H9 (cell line): Measurements from ENCODE around the gene ALMS1. TPM values are rescaled to one million over a fixed set of nuclear protein-coding genes. Genes with fewer than 3 reads are reported as not detected.

ENCODE experiments used
- DNase-seq: peaks from one replicate; pipeline ENCODE4 v3.0.0-alpha.2; 2017
- H2AFZ ChIP-seq: one replicate; pipeline ENCODE4 v1.6.1; 2013; ENCODE audit warnings: mild to moderate bottlenecking, low read length, control low read depth, moderate library complexity
- H2AK5ac ChIP-seq: 2 replicates; pipeline ENCODE4 v1.6.1; 2013; ENCODE audit warnings: low read length, control low read depth, mixed read lengths; ENCODE audit not compliant: insufficient read length
- H2BK120ac ChIP-seq: one replicate; pipeline ENCODE4 v1.6.1; 2013; ENCODE audit warnings: low read depth, mild to moderate bottlenecking, low read length, control low read depth, inconsistent platforms; ENCODE audit not compliant: poor library complexity, severe bottlenecking
- H2BK12ac ChIP-seq: 2 replicates; pipeline ENCODE4 v1.6.1; 2013; ENCODE audit warnings: low read length, control low read depth, mixed read lengths, low read depth; ENCODE audit not compliant: insufficient read length
- H2BK15ac ChIP-seq: 2 replicates; pipeline ENCODE4 v1.6.1; 2013; ENCODE audit warnings: low read depth, low read length, control low read depth
- H2BK20ac ChIP-seq: one replicate; pipeline ENCODE4 v1.6.1; 2013; ENCODE audit warnings: low read depth, mild to moderate bottlenecking, low read length, control low read depth, inconsistent platforms; ENCODE audit not compliant: poor library complexity, severe bottlenecking
- H2BK5ac ChIP-seq: 2 replicates; pipeline ENCODE4 v1.6.1; 2013; ENCODE audit warnings: low read length, control low read depth, mixed read lengths; ENCODE audit not compliant: insufficient read length
- H3K14ac ChIP-seq: 2 replicates; pipeline ENCODE4 v1.6.1; 2013; ENCODE audit warnings: low read length, control low read depth; ENCODE audit not compliant: insufficient read depth
- H3K18ac ChIP-seq: 2 replicates; pipeline ENCODE4 v1.6.1; 2013; ENCODE audit warnings: low read depth, mild to moderate bottlenecking, mixed read lengths, low read length, control low read depth; ENCODE audit not compliant: insufficient read length
- H3K23ac ChIP-seq: 2 replicates; pipeline ENCODE4 v1.6.1; 2013; ENCODE audit warnings: low read length, control low read depth, mixed read lengths, low read depth; ENCODE audit not compliant: insufficient read length
- H3K23me2 ChIP-seq: 2 replicates; pipeline ENCODE4 v1.6.1; 2013; ENCODE audit warnings: low read depth, mild to moderate bottlenecking, mixed read lengths, low read length, control low read depth; ENCODE audit not compliant: insufficient read length, poor library complexity, severe bottlenecking
- H3K27ac ChIP-seq: 2 replicates; pipeline ENCODE4 v1.5.1; 2013; ENCODE audit warnings: low read length, control low read depth, mixed read lengths, low read depth; ENCODE audit not compliant: insufficient read length
- H3K27me3 ChIP-seq: 2 replicates; pipeline ENCODE4 v1.6.1; 2013; ENCODE audit warnings: low read length, control low read depth, inconsistent platforms; ENCODE audit not compliant: insufficient read depth
- H3K4ac ChIP-seq: 2 replicates; pipeline ENCODE4 v1.6.1; 2013; ENCODE audit warnings: low read depth, mild to moderate bottlenecking, control low read depth, inconsistent platforms, low read length, moderate library complexity
- H3K4me1 ChIP-seq: 2 replicates; pipeline ENCODE4 v1.6.1; 2013; ENCODE audit warnings: low read length, control low read depth, inconsistent platforms; ENCODE audit not compliant: insufficient read depth
- H3K4me2 ChIP-seq: 2 replicates; pipeline ENCODE4 v1.6.1; 2013; ENCODE audit warnings: low read length, control low read depth, mixed read lengths; ENCODE audit not compliant: insufficient read length, insufficient read depth
- H3K56ac ChIP-seq: 2 replicates; pipeline ENCODE4 v1.6.1; 2013; ENCODE audit warnings: low read depth, mild to moderate bottlenecking, mixed read lengths, low read length, control low read depth; ENCODE audit not compliant: insufficient read length
- H3K79me1 ChIP-seq: 2 replicates; pipeline ENCODE4 v1.6.1; 2013; ENCODE audit warnings: low read depth, mild to moderate bottlenecking, moderate library complexity, low read length, control low read depth, inconsistent platforms; ENCODE audit not compliant: insufficient read depth, poor library complexity, severe bottlenecking
- H3K79me2 ChIP-seq: 2 replicates; pipeline ENCODE4 v1.6.1; 2013; ENCODE audit warnings: low read length, control low read depth, inconsistent platforms; ENCODE audit not compliant: insufficient read depth
- H3K9ac ChIP-seq: 2 replicates; pipeline ENCODE4 v1.6.1; 2013; ENCODE audit warnings: low read length, control low read depth, mixed read lengths; ENCODE audit not compliant: insufficient read length; ENCODE audit errors: extremely low read depth
- H3K9me3 ChIP-seq: one replicate; pipeline ENCODE4 v1.6.1; 2013; ENCODE audit warnings: low read depth, low read length, inconsistent platforms; ENCODE audit not compliant: control insufficient read depth
- H3T11ph ChIP-seq: one replicate; pipeline ENCODE4 v1.6.1; 2013; ENCODE audit warnings: mild to moderate bottlenecking, low read length, control low read depth, inconsistent platforms
- H4K20me1 ChIP-seq: one replicate; pipeline ENCODE4 v1.6.1; 2013; ENCODE audit not compliant: control insufficient read depth, insufficient read length, insufficient read depth
- H4K5ac ChIP-seq: 2 replicates; pipeline ENCODE4 v1.6.1; 2013; ENCODE audit warnings: low read depth, mild to moderate bottlenecking, mixed read lengths, low read length, control low read depth; ENCODE audit not compliant: insufficient read length
- H4K8ac ChIP-seq: replicated peaks from 2 replicates; pipeline ENCODE4 v1.6.1; 2013; ENCODE audit warnings: low read length, control low read depth, mixed read lengths, low read depth; ENCODE audit not compliant: insufficient read length
- H4K91ac ChIP-seq: 2 replicates; pipeline ENCODE4 v1.6.1; 2013; ENCODE audit warnings: low read depth, mild to moderate bottlenecking, moderate library complexity, mixed read lengths, low read length, control low read depth; ENCODE audit not compliant: insufficient read length
- H3K27ac Mint-ChIP-seq, 3 experiments: 2 replicates in 2 of 3; 3 replicates in 1 of 3; pipeline ENCODE4 v1.8.0; 2020 to 2021; ENCODE audit warnings: mixed read lengths in 3 of 3, mild to moderate bottlenecking in 1 of 3, moderate library complexity in 1 of 3
- H3K27me3 Mint-ChIP-seq: 2 replicates; pipeline ENCODE4 v1.8.0; 2021; ENCODE audit warnings: low read depth, mild to moderate bottlenecking, moderate library complexity, mixed read lengths
- H3K36me3 Mint-ChIP-seq, 3 experiments: 2 replicates in 2 of 3; 3 replicates in 1 of 3; pipeline ENCODE4 v1.8.0; 2020 to 2021; ENCODE audit warnings: low read depth in 3 of 3, mixed read lengths in 3 of 3; ENCODE audit not compliant: insufficient read depth in 1 of 3
- H3K4me1 Mint-ChIP-seq, 2 experiments: 2 replicates each; pipeline ENCODE4 v1.8.0; 2020; ENCODE audit warnings: mixed read lengths in 2 of 2
- H3K4me3 Mint-ChIP-seq, 2 experiments: 2 replicates in 1 of 2; 3 replicates in 1 of 2; pipeline ENCODE4 v1.8.0; 2020 to 2021; ENCODE audit warnings: mild to moderate bottlenecking in 2 of 2, mixed read lengths in 2 of 2, moderate library complexity in 1 of 2
- H3K9me3 Mint-ChIP-seq, 2 experiments: 2 replicates in 1 of 2; 3 replicates in 1 of 2; pipeline ENCODE4 v1.8.0; 2020; ENCODE audit warnings: mild to moderate bottlenecking in 2 of 2, mixed read lengths in 2 of 2, moderate library complexity in 1 of 2
- CTCF ChIP-seq: fragments of 200-600 bp; sonication (generic); conservative IDR thresholded peaks from 3 replicates; pipeline ENCODE4 v1.8.0; 2021; ENCODE audit warnings: antibody characterized with exemption, mild to moderate bottlenecking
- WGBS: extraction: QIAGEN DNeasy Blood & Tissue Kit; methylation state at CpG from one replicate; pipeline ENCODE4 v1.1.7; 2013; ENCODE audit warnings: missing lambda C conversion rate, low lambda C conversion rate, mixed read lengths; ENCODE audit not compliant: insufficient read length; ENCODE audit errors: extremely low coverage; 5-methylcytosine and 5-hydroxymethylcytosine counted together
- total RNA-seq: library from RNA; stranded (reverse); gene quantifications from 2 replicates; pipeline ENCODE4 v1.2.1, GENCODE V29; 2021

The ALMS1 gene
- total RNA-seq, 1 experiment from 2014 or later: 36.2 TPM

DNA sequence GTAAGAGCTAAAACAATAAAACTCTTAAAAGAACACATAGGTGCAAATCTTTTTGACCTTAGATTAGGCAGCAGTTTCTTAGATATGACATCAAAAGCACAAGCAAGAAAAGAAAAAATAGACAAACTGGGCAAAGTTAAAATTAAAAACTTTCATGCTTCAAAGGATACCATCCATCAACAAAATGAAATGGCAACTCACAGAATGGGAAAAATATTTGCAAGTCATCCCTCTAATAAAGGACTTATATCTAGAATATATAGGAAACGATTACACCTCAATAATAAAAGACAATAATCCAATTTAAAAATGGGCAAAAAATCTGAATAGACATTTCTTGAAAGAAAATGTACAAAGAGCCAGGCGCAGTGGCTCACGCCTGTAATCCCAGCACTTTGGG lies 29.5 kb upstream of the ALMS1 start:
- H3K79me2 ChIP-seq: no peaks in the 10 kb centered on the region
- no peaks in the 10 kb centered on the region for H3K9me3 ChIP-seq
- H2AK5ac ChIP-seq: no peak overlapping the region
- H3K27me3 ChIP-seq: no peaks in the 10 kb centered on the region
- H4K5ac ChIP-seq: no peak overlapping the region
- H2BK15ac ChIP-seq: no peak overlapping the region
- H3T11ph ChIP-seq: no peak overlapping the region
- H2BK12ac ChIP-seq: no peak overlapping the region
- H4K20me1 ChIP-seq: no peaks in the 10 kb centered on the region
- DNase-seq: no peak
- WGBS: no CpG with 5 or more reads among the region's 3 CpGs
- Mint-ChIP-seq H3K9me3 (peaks cover 2 to 3% of the 10 kb centered on the region in 2 experiments; a peak in 3 of 5 replicates), H3K27me3 (peaks cover 9% of the 10 kb centered on the region), H3K36me3 (no peaks in the 10 kb centered on the region), H3K4me3 (no peak overlapping the region), H3K27ac (no peak overlapping the region), H3K4me1 (no peaks in the 10 kb centered on the region)
- no peak overlapping the region for H3K9ac ChIP-seq
- H3K23ac ChIP-seq: no peak overlapping the region
- no peak overlapping the region for H2AFZ ChIP-seq
- H3K4ac ChIP-seq: no peak overlapping the region
- H2BK20ac ChIP-seq: no peak overlapping the region
- no peak overlapping the region for H2BK120ac ChIP-seq
- TF ChIP-seq CTCF: no peak
- no peaks in the 10 kb centered on the region for H3K23me2 ChIP-seq
- no peak overlapping the region for H4K8ac ChIP-seq
- no peak overlapping the region for H3K4me2 ChIP-seq
- H3K79me1 ChIP-seq: no peaks in the 10 kb centered on the region
- no peak overlapping the region for H3K18ac ChIP-seq
- H3K27ac ChIP-seq: no peak overlapping the region
- H3K4me1 ChIP-seq: no peaks in the 10 kb centered on the region
- H3K56ac ChIP-seq: no peak overlapping the region
- no peak overlapping the region for H2BK5ac ChIP-seq
- no peak overlapping the region for H3K14ac ChIP-seq
- no peak overlapping the region for H4K91ac ChIP-seq
